ENCODE data around the gene PUM1.
"Not testable (repeated sequence)": the region's sequence is repeated elsewhere in the genome, so short reads cannot be mapped to it uniquely, and the experiment has no call there.

The PUM1 gene

DNA sequence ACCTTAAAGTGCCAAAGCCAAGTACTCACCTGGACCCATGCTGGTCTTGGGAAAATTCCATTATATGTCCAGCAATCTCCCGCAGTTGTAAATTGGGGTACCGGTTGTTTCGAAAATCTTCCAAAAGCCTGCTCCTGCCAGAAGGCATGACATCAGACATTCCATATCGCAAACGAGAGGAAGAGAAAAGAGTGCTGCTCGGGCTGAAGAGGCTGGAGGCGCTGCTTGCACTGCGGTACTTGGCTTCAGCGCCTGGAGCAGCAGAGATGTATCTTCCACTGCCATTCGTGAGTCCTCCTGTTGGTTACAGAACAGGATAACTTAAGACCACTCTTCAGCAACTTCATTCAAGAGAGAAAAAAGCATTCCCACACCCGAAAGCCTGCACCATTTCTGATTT, 111.8 kb downstream of the PUM1 start:
- H3K9me3 ChIP-seq (ENCODE audit: control insufficient read depth in 2 of 2, low read length in 2 of 2), result no peaks in the 10 kb centered on the region
- H3K27ac ChIP-seq (ENCODE audit: low read depth in 2 of 2, low read length in 2 of 2), result no peak overlapping the region
- no peaks in the 10 kb centered on the region for H3K27me3 ChIP-seq (ENCODE audit: control insufficient read depth in 2 of 2, insufficient read depth in 2 of 2, low read length in 2 of 2)
- H3K4me1 ChIP-seq (ENCODE audit: control insufficient read depth in 2 of 2, insufficient read depth in 2 of 2, low read length in 2 of 2), result no peaks in the 10 kb centered on the region
- peaks cover 59 to 72% of the 10 kb centered on the region in 2 donors for H3K36me3 ChIP-seq (ENCODE audit: control insufficient read depth in 2 of 2, insufficient read depth in 2 of 2, low read length in 2 of 2)
- H3K9ac ChIP-seq (ENCODE audit: low read depth in 1 of 2, low read length in 2 of 2), result no peak overlapping the region
- no peak overlapping the region for H3K4me3 ChIP-seq (ENCODE audit: low read length in 2 of 2)

DNA sequence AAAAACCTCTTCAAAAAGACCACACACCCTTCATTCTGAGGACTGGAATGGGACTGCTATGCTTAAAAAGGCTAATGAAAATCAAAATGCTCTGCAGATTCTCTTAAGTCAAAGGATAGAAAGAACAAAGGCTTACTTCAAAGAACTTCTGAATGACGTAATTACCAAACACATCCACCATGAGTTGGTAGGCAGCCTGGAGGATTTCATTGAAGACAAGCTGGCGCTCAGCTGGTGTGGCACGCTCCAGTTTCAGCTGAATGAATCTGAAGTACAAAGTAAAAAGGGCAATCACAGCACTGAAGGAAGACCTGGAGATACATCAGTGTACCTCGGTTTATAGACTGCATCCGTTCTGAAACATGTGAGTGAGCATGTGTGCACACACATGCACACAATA, 113.4 kb downstream of the PUM1 start:
- H3K9ac ChIP-seq (ENCODE audit: low read depth in 1 of 2, low read length in 2 of 2), result no peak overlapping the region
- H3K4me3 ChIP-seq (ENCODE audit: low read length in 2 of 2), result no peak overlapping the region
- no peak overlapping the region for H3K27ac ChIP-seq (ENCODE audit: low read depth in 2 of 2, low read length in 2 of 2)
- peaks cover 58 to 73% of the 10 kb centered on the region in 2 donors for H3K36me3 ChIP-seq (ENCODE audit: control insufficient read depth in 2 of 2, insufficient read depth in 2 of 2, low read length in 2 of 2)
- no peaks in the 10 kb centered on the region for H3K9me3 ChIP-seq (ENCODE audit: control insufficient read depth in 2 of 2, low read length in 2 of 2)
- H3K4me1 ChIP-seq (ENCODE audit: control insufficient read depth in 2 of 2, insufficient read depth in 2 of 2, low read length in 2 of 2), result no peaks in the 10 kb centered on the region
- no peaks in the 10 kb centered on the region for H3K27me3 ChIP-seq (ENCODE audit: control insufficient read depth in 2 of 2, insufficient read depth in 2 of 2, low read length in 2 of 2)

DNA sequence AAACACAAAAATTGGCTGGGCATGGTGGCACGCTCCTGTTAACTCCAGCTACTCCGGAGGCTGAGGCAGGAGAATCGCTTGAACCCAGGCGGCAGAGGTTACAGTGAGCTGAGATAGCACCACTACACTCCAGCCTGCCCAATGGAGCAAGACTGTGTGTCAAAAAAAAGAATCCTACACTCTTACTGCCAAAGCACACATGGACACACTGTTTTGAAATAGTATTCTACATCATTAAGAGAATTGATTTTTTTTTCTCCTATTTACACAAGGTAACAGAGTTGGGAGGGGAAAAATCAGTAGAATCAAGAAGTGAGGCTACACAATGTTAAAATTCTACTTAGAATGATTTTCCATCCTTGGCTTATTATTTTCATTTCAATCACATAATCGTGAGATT, 114.8 kb downstream of the PUM1 start:
- Histone ChIP-seq H3K27me3 (ENCODE audit: control insufficient read depth in 2 of 2, insufficient read depth in 2 of 2, low read length in 2 of 2) (no peaks in the 10 kb centered on the region), H3K4me1 (ENCODE audit: control insufficient read depth in 2 of 2, insufficient read depth in 2 of 2, low read length in 2 of 2) (no peaks in the 10 kb centered on the region)

DNA sequence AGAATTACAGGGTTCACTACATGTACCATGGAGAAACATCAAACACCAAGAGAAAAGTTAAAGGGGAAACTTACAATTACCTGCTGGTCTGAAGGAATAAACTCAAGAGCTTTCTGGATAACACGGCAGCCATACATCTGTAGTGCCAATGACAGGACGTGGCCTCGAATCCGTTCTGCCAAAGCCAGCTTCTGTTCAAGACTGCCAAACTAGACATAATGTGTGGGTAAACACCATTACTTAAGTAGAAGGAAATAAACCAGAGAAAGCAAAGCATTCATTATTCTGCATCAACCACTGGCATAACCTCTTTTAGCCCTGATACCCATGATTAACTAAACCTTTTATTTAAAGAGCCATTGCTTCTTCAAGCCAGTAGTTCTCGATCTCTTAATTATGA, 115.5 kb downstream of the PUM1 start:
- Histone ChIP-seq H3K27ac (ENCODE audit: low read depth in 2 of 2, low read length in 2 of 2) (no peak overlapping the region), H3K36me3 (ENCODE audit: control insufficient read depth in 2 of 2, insufficient read depth in 2 of 2, low read length in 2 of 2) (peaks cover 58 to 77% of the 10 kb centered on the region in 2 donors), H3K9ac (ENCODE audit: low read depth in 1 of 2, low read length in 2 of 2) (no peak overlapping the region), H3K27me3 (ENCODE audit: control insufficient read depth in 2 of 2, insufficient read depth in 2 of 2, low read length in 2 of 2) (no peaks in the 10 kb centered on the region), H3K4me1 (ENCODE audit: control insufficient read depth in 2 of 2, insufficient read depth in 2 of 2, low read length in 2 of 2) (no peaks in the 10 kb centered on the region), H3K4me3 (ENCODE audit: low read length in 2 of 2) (no peak overlapping the region), H3K9me3 (ENCODE audit: control insufficient read depth in 2 of 2, low read length in 2 of 2) (no peaks in the 10 kb centered on the region)

More for the DNA sequence above, 114.8 kb downstream of the PUM1 start:
- Histone ChIP-seq H3K36me3 (ENCODE audit: control insufficient read depth in 2 of 2, insufficient read depth in 2 of 2, low read length in 2 of 2) (peaks cover 53 to 72% of the 10 kb centered on the region in 2 donors), H3K9ac (ENCODE audit: low read depth in 1 of 2, low read length in 2 of 2) (no peak overlapping the region), H3K4me3 (ENCODE audit: low read length in 2 of 2) (no peak overlapping the region), H3K27ac (ENCODE audit: low read depth in 2 of 2, low read length in 2 of 2) (no peak overlapping the region), H3K9me3 (ENCODE audit: control insufficient read depth in 2 of 2, low read length in 2 of 2) (no peaks in the 10 kb centered on the region)

DNA sequence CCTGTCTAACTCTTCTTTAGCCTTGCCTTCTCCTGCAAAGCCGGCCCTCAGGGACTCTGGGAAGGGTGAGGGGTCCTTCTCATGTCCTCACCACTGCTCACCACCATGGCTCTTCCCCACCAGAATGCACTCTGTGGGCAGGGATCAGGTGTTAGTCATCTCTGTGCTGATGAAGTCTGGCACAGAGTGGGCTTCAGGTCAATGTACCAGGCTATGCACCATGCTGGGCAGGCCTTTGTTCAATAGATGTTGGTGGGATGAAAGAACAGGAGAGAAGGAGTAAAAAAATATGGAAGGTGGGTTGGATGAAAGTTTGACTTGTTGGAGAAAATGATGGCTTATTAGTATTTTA, 116.1 kb downstream of the PUM1 start:
- peaks cover 64 to 79% of the 10 kb centered on the region in 2 donors for H3K36me3 ChIP-seq (ENCODE audit: control insufficient read depth in 2 of 2, insufficient read depth in 2 of 2, low read length in 2 of 2)

DNA sequence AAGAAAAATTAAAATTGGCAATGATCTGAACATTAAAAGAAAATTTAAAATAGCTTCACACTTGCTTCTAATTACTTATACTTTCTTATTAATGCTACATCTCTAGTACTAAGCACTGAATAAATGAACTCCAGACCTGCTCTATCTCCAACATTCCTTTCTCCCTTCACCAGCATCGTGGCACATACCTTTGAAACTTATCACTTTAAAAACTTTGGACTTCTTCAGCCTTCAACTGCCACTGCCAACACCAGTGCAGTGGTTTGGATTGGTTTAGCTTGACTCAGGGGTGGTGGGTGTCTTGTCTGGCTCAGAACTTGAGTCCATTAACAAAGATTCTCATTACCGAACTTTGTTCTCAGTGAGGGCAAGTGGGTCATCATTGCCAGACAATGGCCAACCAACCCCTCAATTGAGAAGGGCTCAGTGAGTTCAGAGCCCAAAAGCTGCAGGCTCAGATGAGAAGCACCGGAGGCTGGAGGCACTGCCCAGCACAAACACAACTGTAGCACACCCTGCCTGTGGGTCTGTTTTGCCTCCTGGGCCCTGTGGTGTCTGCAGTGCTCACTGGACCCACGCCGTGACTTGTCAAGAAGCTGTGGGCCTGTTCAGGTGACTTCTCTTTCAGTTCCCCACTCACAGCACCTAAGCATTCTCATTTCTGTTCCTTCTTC, 116.6 kb downstream of the PUM1 start:
- not testable (repeated sequence) for H3K4me1 ChIP-seq (ENCODE audit: control insufficient read depth in 2 of 2, insufficient read depth in 2 of 2, low read length in 2 of 2); H3K27ac ChIP-seq (ENCODE audit: low read depth in 2 of 2, low read length in 2 of 2); H3K27me3 ChIP-seq (ENCODE audit: control insufficient read depth in 2 of 2, insufficient read depth in 2 of 2, low read length in 2 of 2); H3K9me3 ChIP-seq (ENCODE audit: control insufficient read depth in 2 of 2, low read length in 2 of 2); H3K4me3 ChIP-seq (ENCODE audit: low read length in 2 of 2); H3K9ac ChIP-seq (ENCODE audit: low read depth in 1 of 2, low read length in 2 of 2)
- peaks cover 67 to 78% of the 10 kb centered on the region in 2 donors for H3K36me3 ChIP-seq (ENCODE audit: control insufficient read depth in 2 of 2, insufficient read depth in 2 of 2, low read length in 2 of 2)

More for the DNA sequence above, 116.1 kb downstream of the PUM1 start:
- H3K9me3 ChIP-seq (ENCODE audit: control insufficient read depth in 2 of 2, low read length in 2 of 2); H3K9ac ChIP-seq (ENCODE audit: low read depth in 1 of 2, low read length in 2 of 2); H3K4me3 ChIP-seq (ENCODE audit: low read length in 2 of 2); H3K27ac ChIP-seq (ENCODE audit: low read depth in 2 of 2, low read length in 2 of 2); H3K4me1 ChIP-seq (ENCODE audit: control insufficient read depth in 2 of 2, insufficient read depth in 2 of 2, low read length in 2 of 2); H3K27me3 ChIP-seq (ENCODE audit: control insufficient read depth in 2 of 2, insufficient read depth in 2 of 2, low read length in 2 of 2): not testable (repeated sequence)

DNA sequence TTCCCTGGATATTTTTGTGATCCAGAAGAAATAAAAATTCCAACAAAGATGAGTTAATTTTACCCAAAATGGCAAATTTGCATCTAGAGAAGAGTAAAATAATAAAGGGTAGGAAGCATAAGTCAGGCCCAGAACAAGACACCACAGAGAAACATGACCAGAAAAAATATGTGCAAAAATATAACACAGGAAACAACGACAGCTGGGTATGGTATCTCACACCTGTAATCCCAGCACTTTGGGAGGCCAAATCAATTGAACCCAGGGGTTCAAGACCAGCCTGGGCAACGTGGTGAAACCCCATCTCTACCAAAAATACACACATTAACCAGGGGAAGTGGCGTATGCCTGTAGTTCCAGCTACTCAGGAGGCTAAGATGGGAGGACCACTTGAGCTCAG, 117.2 kb downstream of the PUM1 start:
- H3K9me3 ChIP-seq (ENCODE audit: control insufficient read depth in 2 of 2, low read length in 2 of 2), result no peaks in the 10 kb centered on the region
- no peak overlapping the region for H3K27ac ChIP-seq (ENCODE audit: low read depth in 2 of 2, low read length in 2 of 2)
- H3K4me3 ChIP-seq (ENCODE audit: low read length in 2 of 2), result no peak overlapping the region
- H3K4me1 ChIP-seq (ENCODE audit: control insufficient read depth in 2 of 2, insufficient read depth in 2 of 2, low read length in 2 of 2), result no peaks in the 10 kb centered on the region
- peaks cover 66 to 78% of the 10 kb centered on the region in 2 donors for H3K36me3 ChIP-seq (ENCODE audit: control insufficient read depth in 2 of 2, insufficient read depth in 2 of 2, low read length in 2 of 2)
- no peaks in the 10 kb centered on the region for H3K27me3 ChIP-seq (ENCODE audit: control insufficient read depth in 2 of 2, insufficient read depth in 2 of 2, low read length in 2 of 2)
- H3K9ac ChIP-seq (ENCODE audit: low read depth in 1 of 2, low read length in 2 of 2), result no peak overlapping the region

DNA sequence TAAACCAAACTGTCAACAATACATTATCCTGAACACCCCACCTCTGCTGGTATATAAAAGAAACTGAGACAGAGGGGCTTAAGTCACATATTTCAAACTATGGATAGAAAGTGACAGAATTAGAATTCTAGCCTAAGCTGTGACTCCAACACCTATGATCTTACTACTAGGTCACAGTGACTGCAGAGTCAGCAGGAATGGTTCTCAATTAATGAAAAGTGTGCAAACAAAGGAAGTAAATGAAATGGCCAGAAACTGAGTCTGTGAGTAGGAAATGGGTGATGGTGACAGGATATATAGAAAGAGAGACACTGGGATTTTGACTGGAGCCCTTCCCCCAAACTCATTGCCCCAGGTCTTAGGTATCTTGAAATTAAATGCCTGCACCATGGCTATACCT, 118.3 kb downstream of the PUM1 start:
- Histone ChIP-seq H3K9ac (ENCODE audit: low read depth in 1 of 2, low read length in 2 of 2) (no peak overlapping the region), H3K27ac (ENCODE audit: low read depth in 2 of 2, low read length in 2 of 2) (no peak overlapping the region), H3K4me3 (ENCODE audit: low read length in 2 of 2) (no peak overlapping the region), H3K9me3 (ENCODE audit: control insufficient read depth in 2 of 2, low read length in 2 of 2) (no peaks in the 10 kb centered on the region), H3K27me3 (ENCODE audit: control insufficient read depth in 2 of 2, insufficient read depth in 2 of 2, low read length in 2 of 2) (no peaks in the 10 kb centered on the region), H3K36me3 (ENCODE audit: control insufficient read depth in 2 of 2, insufficient read depth in 2 of 2, low read length in 2 of 2) (peaks cover 67 to 80% of the 10 kb centered on the region in 2 donors), H3K4me1 (ENCODE audit: control insufficient read depth in 2 of 2, insufficient read depth in 2 of 2, low read length in 2 of 2) (peaks cover 0 to 2% of the 10 kb centered on the region in 2 donors)

DNA sequence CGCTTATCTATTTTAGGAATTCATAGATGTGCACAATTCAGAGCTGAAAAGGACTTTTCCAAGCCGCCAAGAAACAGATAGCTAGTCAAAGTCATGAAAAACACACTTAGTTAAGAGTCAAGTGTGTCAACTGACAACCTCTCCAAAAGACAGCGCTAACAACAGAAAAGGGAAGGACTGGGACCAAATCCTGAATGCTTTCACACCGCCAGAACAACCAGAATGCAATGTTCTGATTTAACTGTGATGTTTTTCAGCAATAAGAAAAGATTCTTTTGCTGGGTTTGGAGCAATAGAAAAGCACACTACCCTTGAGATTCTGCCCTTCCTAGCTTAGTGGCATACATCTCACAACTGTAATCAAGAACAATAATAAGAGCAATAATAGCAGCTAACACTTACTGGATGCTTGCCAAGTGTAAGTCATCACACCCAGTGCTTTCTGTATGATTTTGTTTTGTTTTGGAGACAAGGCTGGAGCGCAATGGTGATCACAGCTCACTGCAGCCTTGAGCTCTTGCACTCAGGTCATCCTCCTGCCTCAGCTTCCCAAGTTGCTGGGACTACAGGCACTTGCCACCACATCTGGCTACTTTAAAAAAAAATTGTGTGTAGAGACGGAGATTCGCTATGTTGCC, 123.1 kb downstream of the PUM1 start:
- Histone ChIP-seq H3K27ac (ENCODE audit: low read depth in 2 of 2, low read length in 2 of 2) (no peak overlapping the region), H3K4me1 (ENCODE audit: control insufficient read depth in 2 of 2, insufficient read depth in 2 of 2, low read length in 2 of 2) (peaks cover 0 to 2% of the 10 kb centered on the region in 2 donors)

DNA sequence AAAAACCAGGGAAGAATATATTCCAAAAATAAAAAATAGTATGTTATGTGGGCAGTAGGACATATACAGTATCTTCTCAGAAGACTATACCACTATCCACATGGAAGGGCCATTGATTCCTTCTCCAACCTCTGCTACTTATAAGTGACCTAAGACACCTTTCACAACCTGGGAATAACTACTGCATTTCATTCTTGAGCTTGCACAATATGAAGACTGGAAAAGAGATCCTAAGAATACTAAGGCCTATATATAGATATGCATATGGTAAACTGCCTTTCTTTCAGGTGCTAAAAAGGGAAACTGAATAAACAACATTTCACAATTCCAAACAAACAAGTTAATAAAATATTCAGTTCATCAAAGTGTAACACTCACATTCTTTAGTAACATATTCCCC, 125.0 kb downstream of the PUM1 start:
- Histone ChIP-seq H3K27me3 (ENCODE audit: control insufficient read depth in 2 of 2, insufficient read depth in 2 of 2, low read length in 2 of 2) (no peaks in the 10 kb centered on the region), H3K9me3 (ENCODE audit: control insufficient read depth in 2 of 2, low read length in 2 of 2) (no peaks in the 10 kb centered on the region), H3K9ac (ENCODE audit: low read depth in 1 of 2, low read length in 2 of 2) (no peak overlapping the region), H3K27ac (ENCODE audit: low read depth in 2 of 2, low read length in 2 of 2) (no peak overlapping the region), H3K4me1 (ENCODE audit: control insufficient read depth in 2 of 2, insufficient read depth in 2 of 2, low read length in 2 of 2) (peaks cover 0 to 2% of the 10 kb centered on the region in 2 donors), H3K4me3 (ENCODE audit: low read length in 2 of 2) (no peak overlapping the region), H3K36me3 (ENCODE audit: control insufficient read depth in 2 of 2, insufficient read depth in 2 of 2, low read length in 2 of 2) (peaks cover 67 to 73% of the 10 kb centered on the region in 2 donors)

More for the DNA sequence above, 123.1 kb downstream of the PUM1 start:
- Histone ChIP-seq H3K27me3 (ENCODE audit: control insufficient read depth in 2 of 2, insufficient read depth in 2 of 2, low read length in 2 of 2) (no peaks in the 10 kb centered on the region), H3K9me3 (ENCODE audit: control insufficient read depth in 2 of 2, low read length in 2 of 2) (no peaks in the 10 kb centered on the region), H3K36me3 (ENCODE audit: control insufficient read depth in 2 of 2, insufficient read depth in 2 of 2, low read length in 2 of 2) (peaks cover 58 to 71% of the 10 kb centered on the region in 2 donors), H3K4me3 (ENCODE audit: low read length in 2 of 2) (no peak overlapping the region), H3K9ac (ENCODE audit: low read depth in 1 of 2, low read length in 2 of 2) (no peak overlapping the region)

All from mucosa of rectum (tissue), 2 donors.